Naive B cell (primary cell): ENCODE data around the gene ZNF207. TPM values are rescaled to one million over a fixed set of nuclear protein-coding genes. Genes with fewer than 3 reads are reported as not detected.
"Not testable (repeated sequence)": the region's sequence is repeated elsewhere in the genome, so short reads cannot be mapped to it uniquely, and the experiment has no call there.

Source experiments
- ATAC-seq, 2 donors: fragments of 150-1000 bp; cut with Tn5 transposase; 2 replicates each; pipeline ENCODE4 v1.10.0; 2021; ENCODE audit warnings: low read depth in 2 of 2, mild to moderate bottlenecking in 2 of 2, moderate library complexity in 2 of 2
- DNase-seq: peaks from one replicate; pipeline ENCODE4 v3.0.0; 2022
- H3K27ac Mint-ChIP-seq, 6 donors: one replicate each; pipeline ENCODE4 v1.8.0; 2020 to 2022; ENCODE audit warnings: mild to moderate bottlenecking in 6 of 6, mixed read lengths in 6 of 6, moderate library complexity in 5 of 6, inconsistent platforms in 2 of 6
- H3K27me3 Mint-ChIP-seq, 3 donors: one replicate each; pipeline ENCODE4 v1.8.0; 2021 to 2022; ENCODE audit warnings: mixed read lengths in 3 of 3, mild to moderate bottlenecking in 1 of 3
- H3K36me3 Mint-ChIP-seq, 2 donors: one replicate each; pipeline ENCODE4 v1.8.0; 2020 to 2022; ENCODE audit warnings: mixed read lengths in 2 of 2, inconsistent platforms in 1 of 2, mild to moderate bottlenecking in 1 of 2
- H3K4me1 Mint-ChIP-seq, 3 donors: one replicate each; pipeline ENCODE4 v1.8.0; 2020 to 2022; ENCODE audit warnings: mixed read lengths in 3 of 3, inconsistent platforms in 1 of 3, mild to moderate bottlenecking in 1 of 3, moderate library complexity in 1 of 3
- H3K4me3 Mint-ChIP-seq, 8 donors: one replicate each; pipeline ENCODE4 v1.8.0; 2020 to 2022; ENCODE audit warnings: mild to moderate bottlenecking in 8 of 8, mixed read lengths in 8 of 8, moderate library complexity in 8 of 8, inconsistent platforms in 2 of 8
- H3K9me3 Mint-ChIP-seq, 7 donors: one replicate each; pipeline ENCODE4 v1.8.0; 2020 to 2022; ENCODE audit warnings: mixed read lengths in 7 of 7, mild to moderate bottlenecking in 5 of 7, inconsistent platforms in 2 of 7, moderate library complexity in 1 of 7
- polyA plus RNA-seq, 6 donors: library from polyadenylated mRNA; unstranded; fragments of 300-500 nt; fragmentation: Illumina TruSeq; gene quantifications; one replicate each; pipeline ENCODE4 v1.2.3, GENCODE V29; 2021; ENCODE audit warnings: low read depth in 6 of 6

Gene ZNF207
- polyA plus RNA-seq, 6 donors from 2014 or later = 126 to 165 (median 142) TPM

GRCh38 chr17:32382526-32383223 is 32.7 kb downstream of the ZNF207 start:
- Mint-ChIP-seq H3K27ac (peak overlapping the region; percentile 3 to 85 (median 16)), H3K4me1 (peaks cover 0 to 14% (median 7%) of the 10 kb centered on the region in 3 donors), H3K27me3 (no peaks in the 10 kb centered on the region), H3K36me3 (peaks cover 4 to 7% of the 10 kb centered on the region in 2 donors), H3K4me3 (no peak overlapping the region), H3K9me3 (no peaks in the 10 kb centered on the region)
- ATAC-seq (no peak), DNase-seq (no peak)

GRCh38 chr17:32383926-32384434 is 34.0 kb downstream of the ZNF207 start:
- DNase-seq = no peak
- Mint-ChIP-seq H3K27ac (peak overlapping the region in 1 of 6 donors; percentile 1), H3K4me1 (peaks cover 0 to 14% (median 7%) of the 10 kb centered on the region in 3 donors), H3K36me3 (peaks cover 4 to 7% of the 10 kb centered on the region in 2 donors), H3K27me3 (no peaks in the 10 kb centered on the region), H3K9me3 (no peaks in the 10 kb centered on the region), H3K4me3 (no peak overlapping the region)
- ATAC-seq = no peak

- Mint-ChIP-seq H3K4me1 (peaks cover 0 to 14% (median 7%) of the 10 kb centered on the region in 3 donors), H3K36me3 (peaks cover 0 to 7% of the 10 kb centered on the region in 2 donors), H3K27me3 (no peaks in the 10 kb centered on the region), H3K9me3 (no peaks in the 10 kb centered on the region), H3K27ac (peak overlapping the region in 1 of 6 donors; percentile 27), H3K4me3 (no peak overlapping the region)
- no peak for ATAC-seq
- DNase-seq = no peak
Measured at GRCh38 chr17:32385121-32385520, 35.2 kb downstream of the ZNF207 start.

- Mint-ChIP-seq H3K4me1 (peaks cover 0 to 14% (median 7%) of the 10 kb centered on the region in 3 donors), H3K36me3 (peaks cover 0 to 7% of the 10 kb centered on the region in 2 donors), H3K27me3 (no peaks in the 10 kb centered on the region), H3K9me3 (no peaks in the 10 kb centered on the region), H3K27ac (no peak overlapping the region), H3K4me3 (no peak overlapping the region)
- ATAC-seq (no peak), DNase-seq (no peak)
Measured at GRCh38 chr17:32385971-32386370, 36.0 kb downstream of the ZNF207 start.

- H3K4me3 Mint-ChIP-seq = no peak overlapping the region
- DNase-seq = no peak
- H3K9me3 Mint-ChIP-seq = no peaks in the 10 kb centered on the region
- no peaks in the 10 kb centered on the region for H3K27me3 Mint-ChIP-seq
- no peak overlapping the region for H3K27ac Mint-ChIP-seq
- no peak for ATAC-seq
- H3K36me3 Mint-ChIP-seq = peaks cover 0 to 7% of the 10 kb centered on the region in 2 donors
- H3K4me1 Mint-ChIP-seq = peaks cover 0 to 14% (median 7%) of the 10 kb centered on the region in 3 donors
Measured at GRCh38 chr17:32386844-32387243, 36.9 kb downstream of the ZNF207 start.

GRCh38 chr17:32388128-32388527 is 38.2 kb downstream of the ZNF207 start:
- DNase-seq, H3K4me1 Mint-ChIP-seq, H3K27me3 Mint-ChIP-seq, ATAC-seq, H3K36me3 Mint-ChIP-seq, H3K4me3 Mint-ChIP-seq, H3K9me3 Mint-ChIP-seq: not testable (repeated sequence)
- peak overlapping the region in 1 of 6 donors; percentile 14 for H3K27ac Mint-ChIP-seq

GRCh38 chr17:32388613-32389459 is 38.9 kb downstream of the ZNF207 start:
- no peaks in the 10 kb centered on the region for H3K27me3 Mint-ChIP-seq
- H3K27ac Mint-ChIP-seq = peak overlapping the region in 1 of 6 donors; percentile 57
- no peak overlapping the region for H3K4me3 Mint-ChIP-seq

GRCh38 chr17:32393904-32394303 is 43.9 kb downstream of the ZNF207 start:
- no peak overlapping the region for H3K4me3 Mint-ChIP-seq
- no peaks in the 10 kb centered on the region for H3K36me3 Mint-ChIP-seq
- DNase-seq (no peak), ATAC-seq (no peak)
- peak overlapping the region in 1 of 6 donors; percentile 9 for H3K27ac Mint-ChIP-seq
- H3K27me3 Mint-ChIP-seq = no peaks in the 10 kb centered on the region
- peaks cover 0 to 3% (median 0%) of the 10 kb centered on the region in 3 donors for H3K4me1 Mint-ChIP-seq
- peaks cover 0 to 3% (median 0%) of the 10 kb centered on the region in 7 donors for H3K9me3 Mint-ChIP-seq

More at GRCh38 chr17:32388613-32389459, 38.9 kb downstream of the ZNF207 start:
- H3K4me1 Mint-ChIP-seq = peaks cover 0 to 5% (median 0%) of the 10 kb centered on the region in 3 donors
- no peaks in the 10 kb centered on the region for H3K36me3 Mint-ChIP-seq
- ATAC-seq = no peak
- peaks cover 0 to 2% (median 0%) of the 10 kb centered on the region in 7 donors for H3K9me3 Mint-ChIP-seq
- DNase-seq = no peak

GRCh38 chr17:32396343-32396742 is 46.4 kb downstream of the ZNF207 start:
- Mint-ChIP-seq H3K4me1 (peaks cover 0 to 3% (median 0%) of the 10 kb centered on the region in 3 donors), H3K9me3 (peaks cover 0 to 3% (median 0%) of the 10 kb centered on the region in 7 donors), H3K27me3 (no peaks in the 10 kb centered on the region), H3K27ac (peak overlapping the region in 2 of 6 donors; percentile 21), H3K36me3 (no peaks in the 10 kb centered on the region), H3K4me3 (no peak overlapping the region)
- DNase-seq (no peak), ATAC-seq (no peak)

- Mint-ChIP-seq H3K36me3 (no peaks in the 10 kb centered on the region), H3K27ac (no peak overlapping the region), H3K4me3 (no peak overlapping the region), H3K27me3 (no peaks in the 10 kb centered on the region), H3K9me3 (no peaks in the 10 kb centered on the region), H3K4me1 (no peaks in the 10 kb centered on the region)
- no peak for DNase-seq
- ATAC-seq = no peak
Measured at GRCh38 chr17:32398946-32399345, 49.0 kb downstream of the ZNF207 start.

GRCh38 chr17:32410085-32410484 is 60.1 kb downstream of the ZNF207 start:
- not testable (repeated sequence) for H3K4me1 Mint-ChIP-seq, H3K9me3 Mint-ChIP-seq, H3K36me3 Mint-ChIP-seq, H3K27ac Mint-ChIP-seq, DNase-seq, ATAC-seq, H3K4me3 Mint-ChIP-seq, H3K27me3 Mint-ChIP-seq

GRCh38 chr17:32426894-32427293 is 76.9 kb downstream of the ZNF207 start:
- Mint-ChIP-seq H3K4me1 (no peaks in the 10 kb centered on the region), H3K4me3 (no peak overlapping the region), H3K27me3 (no peaks in the 10 kb centered on the region), H3K27ac (no peak overlapping the region), H3K36me3 (peaks cover 15 to 20% of the 10 kb centered on the region in 2 donors), H3K9me3 (peaks cover 6 to 36% (median 31%) of the 10 kb centered on the region in 7 donors)
- DNase-seq (no peak), ATAC-seq (no peak)

GRCh38 chr17:32429598-32429997 is 79.6 kb downstream of the ZNF207 start:
- no peak for DNase-seq
- no peaks in the 10 kb centered on the region for H3K27me3 Mint-ChIP-seq
- no peak for ATAC-seq
- peaks cover 15 to 20% of the 10 kb centered on the region in 2 donors for H3K36me3 Mint-ChIP-seq
- no peaks in the 10 kb centered on the region for H3K4me1 Mint-ChIP-seq
- H3K9me3 Mint-ChIP-seq = peaks cover 6 to 37% (median 31%) of the 10 kb centered on the region in 7 donors
- no peak overlapping the region for H3K27ac Mint-ChIP-seq
- no peak overlapping the region for H3K4me3 Mint-ChIP-seq
